OCI-LY3 (cell line): ENCODE measurements around the gene AGPAT3.

Experiments used
- H2AFZ ChIP-seq: fragments of 200-600, 300-600 bp; shearing (Covaris generic); 2 replicates; pipeline ENCODE4 v1.6.0; 2014; ENCODE audit warnings: antibody characterized with exemption, low read depth, low read length
- H3K27ac ChIP-seq: fragments of 200-600, 300-600 bp; sonication (generic); 2 replicates; pipeline ENCODE4 v1.5.1; 2014; ENCODE audit warnings: mild to moderate bottlenecking, low read length, moderate library complexity, mixed read lengths
- H3K27me3 ChIP-seq: fragments of 200-600, 300-600 bp; sonication (generic); 2 replicates; pipeline ENCODE4 v1.6.1; 2014; ENCODE audit warnings: low read depth, low read length, mixed read lengths
- H3K36me3 ChIP-seq: fragments of 200-600, 300-600 bp; sonication (generic); replicated peaks from 2 replicates; pipeline ENCODE3; 2014; ENCODE audit warnings: low read depth, low read length, mixed read lengths
- H3K4me1 ChIP-seq: fragments of 300-600, 200-600 bp; sonication (generic); 2 replicates; pipeline ENCODE4 v1.6.1; 2014; ENCODE audit warnings: low read length, mixed read lengths
- H3K4me2 ChIP-seq: fragments of 200-600, 300-600 bp; sonication (generic); 2 replicates; pipeline ENCODE4 v1.6.1; 2014; ENCODE audit warnings: low read length, mixed read lengths
- H3K4me3 ChIP-seq: fragments of 300-600, 200-600 bp; sonication (generic); 2 replicates; pipeline ENCODE4 v1.5.1; 2014; ENCODE audit warnings: antibody characterized with exemption, mild to moderate bottlenecking, low read length, moderate library complexity
- H3K79me2 ChIP-seq: fragments of 300-600, 200-600 bp; shearing (Covaris generic); 2 replicates; pipeline ENCODE4 v1.6.1; 2014; ENCODE audit warnings: mild to moderate bottlenecking, low read length, mixed read lengths
- H3K9ac ChIP-seq: fragments of 300-600, 200-600 bp; shearing (Covaris generic); 2 replicates; pipeline ENCODE4 v1.6.0; 2014; ENCODE audit warnings: mild to moderate bottlenecking, low read length, moderate library complexity
- H3K9me3 ChIP-seq: fragments of 200-600, 300-600 bp; shearing (Covaris generic); 2 replicates; pipeline ENCODE4 v1.6.1; 2014; ENCODE audit warnings: low read length, mixed read lengths; ENCODE audit not compliant: insufficient read depth
- H4K20me1 ChIP-seq: fragments of 200-600, 300-600 bp; sonication (generic); 2 replicates; pipeline ENCODE4 v1.6.1; 2016; ENCODE audit warnings: low read length, mixed read lengths; ENCODE audit not compliant: insufficient read depth
- CTCF ChIP-seq: fragments of 200-600, 300-600 bp; sonication (generic); IDR thresholded peaks from 2 replicates; pipeline ENCODE4 v1.5.1; 2014; ENCODE audit warnings: antibody characterized with exemption, low read length, low read depth
- EZH2phosphoT487 ChIP-seq: fragments of 200-600 bp; shearing (Covaris generic); IDR thresholded peaks from 2 replicates; pipeline ENCODE4 v1.6.1; 2018; ENCODE audit warnings: antibody characterized with exemption, mixed run types, low read depth

AGPAT3 gene

GRCh38 chr21:44011123-44011522 lies 146.1 kb downstream of the AGPAT3 start:
- peak overlapping the region; percentile 87 for H3K9ac ChIP-seq
- peak overlapping the region; percentile 72 for H3K4me2 ChIP-seq
- peaks cover 32% of the 10 kb centered on the region for H3K4me1 ChIP-seq
- no peaks in the 10 kb centered on the region for H4K20me1 ChIP-seq
- no peaks in the 10 kb centered on the region for H3K36me3 ChIP-seq
- peaks cover 39% of the 10 kb centered on the region for H3K79me2 ChIP-seq
- no peak overlapping the region for H2AFZ ChIP-seq
- peak overlapping the region; percentile 88 for H3K4me3 ChIP-seq
- TF ChIP-seq CTCF (no peak), EZH2phosphoT487 (no peak)
- H3K9me3 ChIP-seq: no peaks in the 10 kb centered on the region
- no peak overlapping the region for H3K27ac ChIP-seq
- no peaks in the 10 kb centered on the region for H3K27me3 ChIP-seq

GRCh38 chr21:44011579-44012473 lies 146.8 kb downstream of the AGPAT3 start, which contains the start of gene TRAPPC10:
Gene TRAPPC10, plus strand, starts transcription at chr21:44012309. Its CDS starts 185 bp downstream, at chr21:44012494.
- H3K36me3 ChIP-seq: no peaks in the 10 kb centered on the region
- peak within 1 kb of the TSS; percentile 97 for H3K4me2 ChIP-seq
- H3K27ac ChIP-seq: peak within 1 kb of the TSS; percentile 95
- H3K9ac ChIP-seq: peak within 1 kb of the TSS; percentile 87
- H3K9me3 ChIP-seq: no peaks in the 10 kb centered on the region
- H3K4me3 ChIP-seq: peak within 1 kb of the TSS; percentile 88
- no peaks in the 10 kb centered on the region for H3K27me3 ChIP-seq
- TF ChIP-seq EZH2phosphoT487 (no peak), CTCF (no peak)
- no peak within 1 kb of the TSS for H2AFZ ChIP-seq
- peaks cover 44% of the 10 kb centered on the region for H3K79me2 ChIP-seq
- H4K20me1 ChIP-seq: no peaks in the 10 kb centered on the region
- peaks cover 35% of the 10 kb centered on the region for H3K4me1 ChIP-seq

GRCh38 chr21:44012474-44013379 lies 147.7 kb downstream of the AGPAT3 start:
- H3K27ac ChIP-seq: peak overlapping the region; percentile 95
- H3K4me2 ChIP-seq: peak overlapping the region; percentile 97
- H2AFZ ChIP-seq: no peak overlapping the region
- H3K79me2 ChIP-seq: peaks cover 53% of the 10 kb centered on the region
- peak overlapping the region; percentile 83 for H3K9ac ChIP-seq
- H4K20me1 ChIP-seq: no peaks in the 10 kb centered on the region
- H3K9me3 ChIP-seq: no peaks in the 10 kb centered on the region
- H3K27me3 ChIP-seq: no peaks in the 10 kb centered on the region
- peaks cover 43% of the 10 kb centered on the region for H3K4me1 ChIP-seq
- H3K4me3 ChIP-seq: peak overlapping the region; percentile 88
- no peaks in the 10 kb centered on the region for H3K36me3 ChIP-seq
- TF ChIP-seq EZH2phosphoT487 (no peak), CTCF (peak; percentile 39)
